ENCODE measurements around the gene VPS36.
"Not testable (repeated sequence)": the region's sequence is repeated elsewhere in the genome, so short reads cannot be mapped to it uniquely, and the experiment has no call there.

- not testable (repeated sequence) for TF ChIP-seq ZBTB1 (CRISPR knock-in tag; IDR thresholded peaks at IDR 0.05; ENCODE audit: borderline replicate concordance, low read depth); CTCF (IDR thresholded peaks at IDR 0.05 in 2 of 3, conservative IDR thresholded peaks at IDR 0.05 in 1 of 3; ENCODE audit: insufficient read depth in 2 of 3, low read depth in 1 of 3, low read length in 3 of 3); POLR2A (conservative IDR thresholded peaks at IDR 0.05); TAF1 (IDR thresholded peaks at IDR 0.05; ENCODE audit: control insufficient read depth, extremely low read depth, insufficient read depth, low read length, severe bottlenecking); CREB3 (tag; conservative IDR thresholded peaks at IDR 0.05; ENCODE audit: low read depth); ZNF384 (IDR thresholded peaks at IDR 0.05; ENCODE audit: low read depth, low read length); REST (IDR thresholded peaks at IDR 0.05; ENCODE audit: borderline replicate concordance); REST (CRISPR knock-in tag; IDR thresholded peaks at IDR 0.05; ENCODE audit: low read depth); EZH2 (IDR thresholded peaks at IDR 0.05; ENCODE audit: borderline replicate concordance, low read depth, low read length); SETDB1 (IDR thresholded peaks at IDR 0.05; ENCODE audit: low read length); ZNF184 (CRISPR knock-in tag; IDR thresholded peaks at IDR 0.05); STAT6 (CRISPR knock-in tag; IDR thresholded peaks at IDR 0.05); ZNF354B (CRISPR knock-in tag; IDR thresholded peaks at IDR 0.05); GTF2F1 (IDR thresholded peaks at IDR 0.05; ENCODE audit: low read depth, low read length); ZFPM2 (CRISPR knock-in tag; IDR thresholded peaks at IDR 0.05)
Measured at GRCh38 chr13:52491015-52491414, 40.6 kb upstream of the VPS36 start.
